Panc1 (cell line): Measurements from ENCODE around the gene BTBD17. TPM values are rescaled to one million over a fixed set of nuclear protein-coding genes. Genes with fewer than 3 reads are reported as not detected.

Source experiments
- ATAC-seq: fragments of 200-7000 bp; cut with Tn5 transposase; 2 replicates; pipeline ENCODE4 v1.9.1; 2020; ENCODE audit warnings: mild to moderate bottlenecking, moderate library complexity
- BruUV-seq: library from RNA; stranded (reverse); fragments of 400-500 nt; replicated peaks from 2 replicates; lab custom pipeline; 2021; lab: Mats Ljungman, UMichigan
- CTCF ChIA-PET: fragments of 300-600 bp; sonication (Branson Sonifier 250); formaldehyde crosslinking; loops from one replicate; lab custom pipeline; 2022; ENCODE audit warnings: antibody characterized with exemption; lab: Charles Lee
- POLR2A ChIA-PET: fragments of 300-600 bp; sonication (Branson Sonifier 250); formaldehyde crosslinking; loops from one replicate; lab custom pipeline; 2022; ENCODE audit warnings: antibody characterized with exemption; lab: Charles Lee
- DNase-seq: peaks from one replicate; pipeline ENCODE4 v3.0.0-alpha.2; 2010; ENCODE audit warnings: low read depth, low spot score
- H3K27ac ChIP-seq: 2 replicates; pipeline ENCODE4 v1.5.1; 2011; ENCODE audit warnings: mild to moderate bottlenecking, low read length, inconsistent platforms
- H3K27me3 ChIP-seq: fragments of 200-500 bp; sonication (Bioruptor generic); 2 replicates; pipeline ENCODE4 v1.6.0; 2014; ENCODE audit warnings: low read length, inconsistent platforms; ENCODE audit not compliant: control insufficient read depth, insufficient read depth
- H3K36me3 ChIP-seq: fragments of 200-500 bp; sonication (Bioruptor generic); 2 replicates; pipeline ENCODE4 v1.5.1; 2014; ENCODE audit warnings: inconsistent platforms, mild to moderate bottlenecking, low read length, moderate library complexity; ENCODE audit not compliant: control insufficient read depth, insufficient read depth
- H3K4me1 ChIP-seq: 2 replicates; pipeline ENCODE4 v1.5.1; 2011; ENCODE audit warnings: inconsistent platforms, mild to moderate bottlenecking, low read length, moderate library complexity; ENCODE audit not compliant: control insufficient read depth, insufficient read depth
- H3K4me3 ChIP-seq, 2 experiments: 2 replicates each; pipeline ENCODE4 v1.5.1; 2011 to 2012; ENCODE audit warnings: low read depth in 2 of 2, low read length in 2 of 2, mild to moderate bottlenecking in 2 of 2, inconsistent platforms in 1 of 2, moderate library complexity in 1 of 2
- H3K9me3 ChIP-seq: fragments of 200-500 bp; sonication (Bioruptor generic); 2 replicates; pipeline ENCODE4 v1.5.1; 2014; ENCODE audit warnings: low read depth, mild to moderate bottlenecking, inconsistent platforms, low read length, moderate library complexity; ENCODE audit not compliant: control insufficient read depth, insufficient read depth
- POLR2AphosphoS5 ChIP-seq: IDR thresholded peaks from 2 replicates; pipeline ENCODE4 v1.6.1; 2012; ENCODE audit warnings: mild to moderate bottlenecking, low read depth, low read length, moderate library complexity
- SIN3A ChIP-seq: IDR thresholded peaks from 2 replicates; pipeline ENCODE4 v1.6.1; 2012; ENCODE audit warnings: low read depth, mild to moderate bottlenecking, low read length, moderate library complexity, borderline replicate concordance; ENCODE audit not compliant: insufficient read depth
- TCF7L2 ChIP-seq: IDR thresholded peaks from 2 replicates; pipeline ENCODE4 v1.6.1; 2011; ENCODE audit warnings: mild to moderate bottlenecking, low read depth, low read length, inconsistent platforms
- in situ Hi-C: cut with HindIII; loops from 2 replicates; pipeline ENCODE4 v1.10.0; 2016; ENCODE audit warnings: low sequenced_read_pairs, low pct_unique_long_range_greater_than_20kb
- intact Hi-C: fragments of 100-400 bp; cut with micrococcal nuclease; formaldehyde crosslinking; loops from one replicate; pipeline ENCODE4 v1.10.0; 2022; ENCODE audit not compliant: unreplicated experiment
- total RNA-seq: library from RNA; stranded (reverse); gene quantifications from one replicate; pipeline ENCODE4 v1.2.1, GENCODE V29; 2021; ENCODE audit not compliant: unreplicated experiment
- TF ChIP-seq, protein P1 (sequence below), 2 experiments: IDR thresholded peaks; 2 replicates each; pipeline ENCODE4 v1.6.1; 2011 to 2012; ENCODE audit warnings: low read depth in 2 of 2, control low read depth in 1 of 2, low read length in 1 of 2, mild to moderate bottlenecking in 1 of 2, moderate library complexity in 1 of 2; ENCODE audit not compliant: insufficient read depth in 1 of 2
- TF ChIP-seq, protein P2 (sequence below): fragments of 450-650 bp; IDR thresholded peaks from 2 replicates; pipeline ENCODE4 v1.5.1; 2017; ENCODE audit warnings: mild to moderate bottlenecking

Gene BTBD17
- total RNA-seq, 1 experiment from 2014 or later, result not detected

DNA sequence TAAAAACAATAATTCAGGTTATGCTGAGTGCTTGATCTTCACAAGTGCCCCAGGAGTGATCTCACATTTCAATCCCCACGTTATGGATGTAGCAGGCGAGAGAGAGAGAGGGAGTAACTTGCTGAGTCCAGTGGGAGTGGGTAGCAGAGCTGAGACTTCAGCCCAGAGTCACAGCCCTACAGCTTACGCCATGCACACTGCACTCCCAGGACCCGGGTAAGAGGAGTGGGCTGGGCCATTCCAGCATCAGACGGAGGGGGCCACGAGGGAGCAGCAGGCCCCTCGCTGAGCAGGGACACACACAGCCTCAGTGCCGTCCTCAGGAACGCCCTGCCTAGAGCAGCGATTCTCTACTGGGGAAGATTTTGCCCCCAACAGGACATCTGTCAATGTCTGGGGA lies 45.4 kb downstream of the BTBD17 start:
- TF ChIP-seq SIN3A, result no peak
- TF ChIP-seq, protein P1, sequence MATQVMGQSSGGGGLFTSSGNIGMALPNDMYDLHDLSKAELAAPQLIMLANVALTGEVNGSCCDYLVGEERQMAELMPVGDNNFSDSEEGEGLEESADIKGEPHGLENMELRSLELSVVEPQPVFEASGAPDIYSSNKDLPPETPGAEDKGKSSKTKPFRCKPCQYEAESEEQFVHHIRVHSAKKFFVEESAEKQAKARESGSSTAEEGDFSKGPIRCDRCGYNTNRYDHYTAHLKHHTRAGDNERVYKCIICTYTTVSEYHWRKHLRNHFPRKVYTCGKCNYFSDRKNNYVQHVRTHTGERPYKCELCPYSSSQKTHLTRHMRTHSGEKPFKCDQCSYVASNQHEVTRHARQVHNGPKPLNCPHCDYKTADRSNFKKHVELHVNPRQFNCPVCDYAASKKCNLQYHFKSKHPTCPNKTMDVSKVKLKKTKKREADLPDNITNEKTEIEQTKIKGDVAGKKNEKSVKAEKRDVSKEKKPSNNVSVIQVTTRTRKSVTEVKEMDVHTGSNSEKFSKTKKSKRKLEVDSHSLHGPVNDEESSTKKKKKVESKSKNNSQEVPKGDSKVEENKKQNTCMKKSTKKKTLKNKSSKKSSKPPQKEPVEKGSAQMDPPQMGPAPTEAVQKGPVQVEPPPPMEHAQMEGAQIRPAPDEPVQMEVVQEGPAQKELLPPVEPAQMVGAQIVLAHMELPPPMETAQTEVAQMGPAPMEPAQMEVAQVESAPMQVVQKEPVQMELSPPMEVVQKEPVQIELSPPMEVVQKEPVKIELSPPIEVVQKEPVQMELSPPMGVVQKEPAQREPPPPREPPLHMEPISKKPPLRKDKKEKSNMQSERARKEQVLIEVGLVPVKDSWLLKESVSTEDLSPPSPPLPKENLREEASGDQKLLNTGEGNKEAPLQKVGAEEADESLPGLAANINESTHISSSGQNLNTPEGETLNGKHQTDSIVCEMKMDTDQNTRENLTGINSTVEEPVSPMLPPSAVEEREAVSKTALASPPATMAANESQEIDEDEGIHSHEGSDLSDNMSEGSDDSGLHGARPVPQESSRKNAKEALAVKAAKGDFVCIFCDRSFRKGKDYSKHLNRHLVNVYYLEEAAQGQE (IDR thresholded peaks at IDR 0.05; ENCODE audit: insufficient read depth in 1 of 2, low read depth in 2 of 2, low read length in 1 of 2), result no peak
- TF ChIP-seq, protein P2, sequence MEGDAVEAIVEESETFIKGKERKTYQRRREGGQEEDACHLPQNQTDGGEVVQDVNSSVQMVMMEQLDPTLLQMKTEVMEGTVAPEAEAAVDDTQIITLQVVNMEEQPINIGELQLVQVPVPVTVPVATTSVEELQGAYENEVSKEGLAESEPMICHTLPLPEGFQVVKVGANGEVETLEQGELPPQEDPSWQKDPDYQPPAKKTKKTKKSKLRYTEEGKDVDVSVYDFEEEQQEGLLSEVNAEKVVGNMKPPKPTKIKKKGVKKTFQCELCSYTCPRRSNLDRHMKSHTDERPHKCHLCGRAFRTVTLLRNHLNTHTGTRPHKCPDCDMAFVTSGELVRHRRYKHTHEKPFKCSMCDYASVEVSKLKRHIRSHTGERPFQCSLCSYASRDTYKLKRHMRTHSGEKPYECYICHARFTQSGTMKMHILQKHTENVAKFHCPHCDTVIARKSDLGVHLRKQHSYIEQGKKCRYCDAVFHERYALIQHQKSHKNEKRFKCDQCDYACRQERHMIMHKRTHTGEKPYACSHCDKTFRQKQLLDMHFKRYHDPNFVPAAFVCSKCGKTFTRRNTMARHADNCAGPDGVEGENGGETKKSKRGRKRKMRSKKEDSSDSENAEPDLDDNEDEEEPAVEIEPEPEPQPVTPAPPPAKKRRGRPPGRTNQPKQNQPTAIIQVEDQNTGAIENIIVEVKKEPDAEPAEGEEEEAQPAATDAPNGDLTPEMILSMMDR, result no peak
- TF ChIP-seq TCF7L2, result no peak
- no peak for TF ChIP-seq POLR2AphosphoS5
- H3K36me3 ChIP-seq, result no peaks in the 10 kb centered on the region
- DNase-seq, result no peak
- CTCF ChIA-PET, result interaction anchor here (0.5 kb wide), 1 partner anchor 812 kb away, joined by 3 read pairs; no protein-coding TSS in a partner anchor
- intact Hi-C loops, result no loop called here
- no peak for ATAC-seq
- H3K4me3 ChIP-seq, result no peak overlapping the region
- H3K4me1 ChIP-seq, result no peaks in the 10 kb centered on the region
- H3K27me3 ChIP-seq, result no peaks in the 10 kb centered on the region
- POLR2A ChIA-PET, result interaction anchor here (0.6 kb wide), 1 partner anchor 21 kb away, joined by 3 read pairs; no protein-coding TSS in a partner anchor
- H3K27ac ChIP-seq, result no peak overlapping the region
- in situ Hi-C loops, result no loop called here
- BruUV-seq, result no TSS peak
- no peaks in the 10 kb centered on the region for H3K9me3 ChIP-seq

DNA sequence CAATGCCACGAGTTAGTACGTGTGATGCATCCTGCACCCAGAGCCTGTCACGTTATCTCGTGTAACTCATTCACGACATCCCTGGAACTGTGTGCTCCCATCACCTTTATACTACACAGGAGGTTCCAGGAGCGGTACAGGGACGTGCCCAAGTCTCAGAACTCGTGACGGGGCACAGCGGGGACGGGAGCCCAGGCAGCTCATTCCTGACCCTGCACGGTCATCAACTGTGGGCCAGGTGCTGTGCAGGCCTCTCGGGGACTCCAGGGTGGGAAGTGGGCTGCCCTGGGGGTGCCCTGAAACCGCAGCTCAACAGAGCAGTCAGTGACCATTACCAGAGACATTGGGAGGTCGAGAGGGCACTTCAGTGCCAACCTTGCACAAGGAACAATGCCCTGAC lies 46.8 kb downstream of the BTBD17 start:
- H3K4me3 ChIP-seq, result no peak overlapping the region
- ChIA-PET CTCF (interaction anchor here (0.7 kb wide), 1 partner anchor 53 kb away, joined by 3 read pairs; no protein-coding TSS in a partner anchor), POLR2A (no interaction called here)
- H3K4me1 ChIP-seq, result no peaks in the 10 kb centered on the region
- BruUV-seq, result no TSS peak
- H3K27ac ChIP-seq, result no peak overlapping the region
- H3K9me3 ChIP-seq, result no peaks in the 10 kb centered on the region
- ATAC-seq, result no peak
- no peak for DNase-seq
- no peaks in the 10 kb centered on the region for H3K36me3 ChIP-seq
- intact Hi-C loops, result no loop called here
- in situ Hi-C loops, result no loop called here
- TF ChIP-seq, protein P1 (IDR thresholded peaks at IDR 0.05; ENCODE audit: insufficient read depth in 1 of 2, low read depth in 2 of 2, low read length in 1 of 2), result no peak
- TF ChIP-seq, protein P2, result no peak
- TF ChIP-seq SIN3A (no peak), POLR2AphosphoS5 (no peak), TCF7L2 (no peak)
- H3K27me3 ChIP-seq, result no peaks in the 10 kb centered on the region
